Spleen (tissue), 7 donors: ENCODE measurements around the gene LDLRAD4.

Experiments used
- CTCF ChIP-seq, 11 experiments: fragments of 200-600 bp in 7 of 11; fragments of 450-650 bp in 4 of 11; sonication (generic) in 4 of 11; IDR thresholded peaks in 8 of 11; conservative IDR thresholded peaks in 3 of 11; 1 replicate in 7 of 11; 2 replicates in 4 of 11; pipeline versions ENCODE4 v1.4.0 to v1.8.0; 2016 to 2021; ENCODE audit warnings: antibody characterized with exemption in 11 of 11, inconsistent platforms in 4 of 11, mild to moderate bottlenecking in 1 of 11
- POLR2A ChIP-seq, 3 donors: fragments of 450-650 bp; IDR thresholded peaks; one replicate each; pipeline ENCODE4 v1.5.1; 2017; ENCODE audit warnings: antibody characterized with exemption in 3 of 3, mild to moderate bottlenecking in 1 of 3
- POLR2AphosphoS5 ChIP-seq, 3 donors: sonication (generic); formaldehyde crosslinking; IDR thresholded peaks; one replicate each; pipeline ENCODE4 v1.5.1; 2017; ENCODE audit warnings: antibody characterized with exemption in 3 of 3
- donor health status: DM: no; HTN: no; CAD: no; lungs with moderate emphysema.
- donor health status: DM: no; HTN: no; CAD: no.
- donor health status: DM: no; HTN: no; CAD: no.

- TF ChIP-seq CTCF (IDR thresholded peaks at IDR 0.05 in 8 of 11, conservative IDR thresholded peaks at IDR 0.05 in 3 of 11) (no peak), POLR2AphosphoS5 (IDR thresholded peaks at IDR 0.05) (no peak), POLR2A (IDR thresholded peaks at IDR 0.05) (no peak)
Measured at GRCh38 chr18:13229001-13229671, 10.6 kb downstream of the LDLRAD4 start.
